Measurements from ENCODE around the gene COA3. TPM values are rescaled to one million over a fixed set of nuclear protein-coding genes. Genes with fewer than 3 reads are reported as not detected.

Gene COA3
- total RNA-seq, 1 experiment from 2014 or later: 44.6 TPM

DNA sequence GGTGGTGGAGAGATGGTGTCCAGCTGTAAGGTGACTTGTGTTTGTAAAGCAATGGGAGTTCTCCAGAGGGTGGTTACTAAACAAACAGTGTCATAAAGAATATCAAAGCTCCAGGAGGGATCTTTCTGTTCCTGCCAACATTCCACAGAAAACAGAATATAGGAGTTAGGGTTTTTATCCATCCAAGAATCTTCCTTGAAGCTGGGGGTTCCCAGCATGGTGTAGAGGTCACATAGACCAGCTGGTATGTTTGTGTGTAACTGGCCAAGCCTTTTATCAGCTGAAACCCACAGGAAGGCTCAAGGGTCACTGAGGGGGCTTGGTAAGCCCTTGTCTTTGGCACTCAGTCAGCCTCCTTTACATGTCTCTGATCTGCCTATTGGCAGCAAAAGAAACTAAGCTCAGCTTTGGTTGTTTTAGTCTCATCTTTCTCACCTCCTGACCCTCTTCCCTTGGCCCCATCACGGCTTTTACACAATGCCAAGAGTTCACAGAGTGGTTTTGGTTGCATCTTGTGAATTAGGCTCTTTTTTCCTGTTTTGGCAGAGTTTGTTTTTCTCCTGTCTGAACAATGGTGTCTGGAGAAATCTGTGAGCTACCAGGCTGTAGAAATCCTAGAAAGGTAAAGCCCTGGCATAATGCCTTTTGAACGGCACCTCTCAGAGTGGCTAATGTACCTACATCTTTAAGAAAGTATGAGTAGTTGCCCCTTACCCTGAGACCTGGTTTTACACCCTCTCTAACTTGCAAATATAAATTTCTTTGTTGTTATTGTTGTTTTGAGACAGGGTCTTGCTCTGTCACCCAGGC lies 4.8 kb upstream of the COA3 start:
- no peak overlapping the region for H3K9ac ChIP-seq (ENCODE audit: low read length)
- ChIA-PET POLR2A (ENCODE audit: unreplicated experiment) (no interaction called here), CTCF (interaction anchor here (0.8 kb wide), 1 partner anchor 20 kb away, joined by 3 read pairs; the partner anchor contains the start of gene BECN1)
- no peak overlapping the region for H3K4me3 ChIP-seq (ENCODE audit: low read length)
- peak overlapping the region; percentile 40; the same call in 1 of the 2 replicates for H3K4me2 ChIP-seq (ENCODE audit: low read length)
- ATAC-seq: peak; percentile 52
- H3K4me1 ChIP-seq (ENCODE audit: insufficient read depth, low read length): peaks cover 14% of the 10 kb centered on the region
- no peaks in the 10 kb centered on the region for H3F3A ChIP-seq (ENCODE audit: low read length, unreplicated experiment)
- no peak overlapping the region for H2AFZ ChIP-seq (ENCODE audit: low read length)
- H3K27me3 ChIP-seq (ENCODE audit: low read length): no peaks in the 10 kb centered on the region
- DNase-seq: peak; percentile 42
- H3K9me3 ChIP-seq (ENCODE audit: low read length): no peaks in the 10 kb centered on the region
- no peaks in the 10 kb centered on the region for H3K36me3 ChIP-seq (ENCODE audit: low read depth, low read length)
- TF ChIP-seq EZH2phosphoT487 (IDR thresholded peaks at IDR 0.05; ENCODE audit: borderline replicate concordance, low read length) (no peak), CTCF (conservative IDR thresholded peaks at IDR 0.05; ENCODE audit: low read depth, low read length) (no peak), EZH2 (IDR thresholded peaks at IDR 0.05; ENCODE audit: low read length, unreplicated experiment) (no peak)
- no peaks in the 10 kb centered on the region for H3K9me2 ChIP-seq (replicated peaks; ENCODE audit: low read length)
- H3K79me2 ChIP-seq (ENCODE audit: low read length): peaks cover under 1% of the 10 kb centered on the region; the same call in 1 of the 2 replicates
- 0 out of 2 replicates have a peak overlapping the region, but pooled peaks have one; percentile 11 for H3K27ac ChIP-seq (ENCODE audit: low read length)
- intact Hi-C loops (cut with micrococcal nuclease): loop anchor here (2.0 kb wide), 2 partner anchors 18 to 28 kb away; no protein-coding TSS in a partner anchor
- H4K20me1 ChIP-seq (ENCODE audit: low read length): no peaks in the 10 kb centered on the region
- BruUV-seq (replicated peaks): no TSS peak

- H3K4me3 ChIP-seq (ENCODE audit: low read length): peak overlapping the region; percentile 99
- no peaks in the 10 kb centered on the region for H3F3A ChIP-seq (ENCODE audit: low read length, unreplicated experiment)
- H3K4me1 ChIP-seq (ENCODE audit: insufficient read depth, low read length): peaks cover 22% of the 10 kb centered on the region
- intact Hi-C loops (cut with micrococcal nuclease): no loop called here
- no peaks in the 10 kb centered on the region for H3K27me3 ChIP-seq (ENCODE audit: low read length)
- no peaks in the 10 kb centered on the region for H3K9me3 ChIP-seq (ENCODE audit: low read length)
- H3K27ac ChIP-seq (ENCODE audit: low read length): peak overlapping the region; percentile 41
- peak overlapping the region; percentile 78 for H2AFZ ChIP-seq (ENCODE audit: low read length)
- H3K4me2 ChIP-seq (ENCODE audit: low read length): peak overlapping the region; percentile 96
- ChIA-PET CTCF (no interaction called here), POLR2A (ENCODE audit: unreplicated experiment) (interaction anchor here (0.6 kb wide), 3 partner anchors 17 to 867 kb away, joined by 3 to 4 read pairs (median 3); partner anchors contain the start of genes ODAD4 and WNK4)
- ATAC-seq (peak; percentile 11; the same call in 1 of the 2 replicates), DNase-seq (no peak)
- peaks cover 11% of the 10 kb centered on the region; the same call in 1 of the 2 replicates for H3K79me2 ChIP-seq (ENCODE audit: low read length)
- H3K36me3 ChIP-seq (ENCODE audit: low read depth, low read length): no peaks in the 10 kb centered on the region
- TF ChIP-seq EZH2 (IDR thresholded peaks at IDR 0.05; ENCODE audit: low read length, unreplicated experiment) (no peak), CTCF (conservative IDR thresholded peaks at IDR 0.05; ENCODE audit: low read depth, low read length) (no peak), EZH2phosphoT487 (IDR thresholded peaks at IDR 0.05; ENCODE audit: borderline replicate concordance, low read length) (no peak)
- no peaks in the 10 kb centered on the region for H3K9me2 ChIP-seq (replicated peaks; ENCODE audit: low read length)
- BruUV-seq (replicated peaks): TSS peak; percentile 80
- H4K20me1 ChIP-seq (ENCODE audit: low read length): no peaks in the 10 kb centered on the region
- peak overlapping the region; percentile 91 for H3K9ac ChIP-seq (ENCODE audit: low read length)
Measured at GRCh38 chr17:42798011-42798382, 507 bp downstream of the COA3 start.

Measured in PC-3 (cell line).